ENCODE results near the gene LCMT1.
"Not testable (repeated sequence)": the region's sequence is repeated elsewhere in the genome, so short reads cannot be mapped to it uniquely, and the experiment has no call there.

The LCMT1 gene

GRCh38 chr16:25141648-25142047 lies 30.1 kb downstream of the LCMT1 start:
- DNase-seq (ENCODE audit: low read depth in 3 of 3): no peak

DNA sequence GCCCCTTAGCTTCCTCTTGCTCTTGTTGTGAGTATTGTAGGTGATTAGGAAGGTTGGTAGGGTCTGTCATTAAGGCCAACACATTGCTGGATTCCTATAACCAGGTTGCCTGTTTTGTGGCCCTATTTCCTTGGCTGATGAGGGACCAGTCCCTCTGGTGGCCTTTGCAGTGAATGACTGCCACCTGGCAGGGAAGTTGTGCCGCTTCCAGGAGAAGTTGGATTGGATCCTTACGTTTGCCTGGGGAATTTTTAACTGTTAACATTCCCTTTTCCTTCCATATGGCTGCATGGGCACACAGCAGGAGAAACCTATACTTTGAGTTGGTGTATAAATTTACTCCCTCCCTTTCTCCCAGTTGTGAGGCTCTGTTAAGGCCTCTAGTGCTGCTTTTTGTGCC lies 32.4 kb downstream of the LCMT1 start:
- DNase-seq (ENCODE audit: low read depth in 3 of 3): no peak

- DNase-seq (ENCODE audit: low read depth in 3 of 3): no peak
Measured at GRCh38 chr16:25148568-25149215, 37.1 kb downstream of the LCMT1 start.

GRCh38 chr16:25151996-25152395 lies 40.5 kb downstream of the LCMT1 start:
- no peak for DNase-seq (ENCODE audit: low read depth in 3 of 3)

GRCh38 chr16:25155553-25156460 lies 44.3 kb downstream of the LCMT1 start:
- peak in 2 of 3 experiments; percentile 18 to 47 for DNase-seq (ENCODE audit: low read depth in 3 of 3)

DNA sequence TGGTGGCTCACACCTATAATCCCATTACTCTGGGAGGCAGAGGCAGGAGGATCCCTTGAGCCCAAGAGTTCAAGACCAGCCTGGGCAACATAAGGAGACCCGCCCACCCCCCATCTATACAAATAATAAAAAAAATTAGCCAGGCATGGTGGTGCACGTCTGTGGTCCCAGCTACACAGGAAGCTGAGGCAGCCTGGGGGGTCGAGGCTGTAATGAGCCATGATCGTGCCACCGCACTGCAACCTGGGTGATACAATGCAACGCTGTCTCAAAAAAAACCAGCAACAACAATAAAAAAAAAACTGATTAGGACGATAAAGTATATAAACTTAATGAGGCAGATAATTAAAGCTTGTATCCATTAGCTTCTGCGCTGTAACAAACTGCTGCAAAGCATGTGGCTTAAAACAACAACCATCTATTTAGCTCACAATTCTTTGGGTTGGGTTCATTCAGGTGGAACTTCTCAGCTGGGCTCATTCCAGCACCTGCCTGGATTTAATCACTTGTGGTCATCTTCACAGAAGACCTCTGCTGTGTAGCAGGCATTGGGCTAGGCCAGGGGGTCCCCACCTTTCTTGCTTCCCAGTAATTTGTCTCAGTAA lies 45.8 kb downstream of the LCMT1 start:
- no peak for DNase-seq (ENCODE audit: low read depth in 3 of 3)

GRCh38 chr16:25158401-25158800 lies 46.9 kb downstream of the LCMT1 start:
- no peak for DNase-seq (ENCODE audit: low read depth in 3 of 3)

GRCh38 chr16:25161753-25162367 lies 50.3 kb downstream of the LCMT1 start:
- no peak for DNase-seq (ENCODE audit: low read depth in 3 of 3)

GRCh38 chr16:25163683-25164082 lies 52.1 kb downstream of the LCMT1 start:
- DNase-seq (ENCODE audit: low read depth in 3 of 3): no peak

- DNase-seq (ENCODE audit: low read depth in 3 of 3): no peak
Measured at GRCh38 chr16:25165284-25165683, 53.7 kb downstream of the LCMT1 start.

DNA sequence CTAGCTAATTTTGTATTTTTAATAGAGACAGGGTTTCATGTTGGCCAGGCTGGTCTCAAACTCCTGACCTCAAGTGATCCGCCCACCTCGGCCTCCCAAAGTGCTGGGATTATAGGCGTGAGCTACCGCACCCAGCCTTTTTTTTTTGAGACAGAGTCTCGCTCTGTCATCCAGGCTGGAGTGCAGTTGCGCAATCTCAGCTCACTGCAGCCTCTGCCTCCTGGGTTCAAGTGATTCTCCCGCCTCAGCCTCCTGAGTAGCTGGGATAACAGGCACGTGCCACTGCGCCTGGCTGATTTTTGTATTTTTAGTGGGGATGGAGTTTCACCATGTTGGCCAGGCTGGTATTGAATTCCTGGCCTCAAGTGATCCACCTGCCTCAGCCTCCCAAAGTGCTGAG lies 56.4 kb downstream of the LCMT1 start:
- not testable (repeated sequence) for DNase-seq (ENCODE audit: low read depth in 3 of 3)

GRCh38 chr16:25171390-25171789 lies 59.8 kb downstream of the LCMT1 start:
- DNase-seq (ENCODE audit: low read depth in 3 of 3): no peak

GRCh38 chr16:25172831-25173230 lies 61.3 kb downstream of the LCMT1 start:
- DNase-seq (ENCODE audit: low read depth in 3 of 3): no peak

DNA sequence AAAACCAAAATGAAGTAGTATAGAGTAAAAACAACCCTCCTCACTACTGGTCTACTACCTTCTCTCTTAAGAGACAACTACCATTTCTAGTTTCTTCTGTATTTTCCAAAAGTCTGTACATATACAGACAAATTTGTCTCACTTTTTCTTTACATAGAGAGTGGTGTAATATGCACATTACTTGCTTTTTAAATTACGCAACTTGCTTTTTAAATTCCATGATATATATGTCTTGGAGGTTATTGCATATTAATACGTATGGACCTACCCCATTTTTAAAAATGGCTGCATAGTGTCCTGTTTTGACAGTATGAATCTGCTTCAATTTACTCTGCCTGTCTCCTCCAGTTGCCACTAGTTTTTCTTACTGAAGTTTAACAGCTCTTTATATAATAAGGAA lies 62.7 kb downstream of the LCMT1 start:
- DNase-seq (ENCODE audit: low read depth in 3 of 3): no peak

DNA sequence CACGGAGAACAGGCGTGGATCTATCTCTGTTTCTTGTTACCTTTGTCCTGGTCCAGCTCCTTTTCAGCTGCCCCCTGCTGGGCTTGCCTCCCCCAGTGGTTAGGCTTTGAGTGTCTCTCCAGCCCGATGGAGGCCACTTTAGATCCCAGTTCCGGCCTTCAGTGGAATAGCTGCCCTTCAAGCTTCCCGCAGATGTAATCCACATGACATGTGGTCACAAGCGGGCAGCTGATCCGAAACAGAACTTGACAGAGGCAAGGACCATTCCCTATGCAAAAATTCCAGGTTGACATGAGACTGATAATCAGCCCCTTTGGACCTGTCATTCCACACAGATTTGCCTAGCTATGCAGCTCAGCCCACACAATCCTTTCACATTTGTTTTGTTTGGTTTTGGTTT lies 64.6 kb downstream of the LCMT1 start:
- DNase-seq (ENCODE audit: low read depth in 3 of 3): no peak

DNA sequence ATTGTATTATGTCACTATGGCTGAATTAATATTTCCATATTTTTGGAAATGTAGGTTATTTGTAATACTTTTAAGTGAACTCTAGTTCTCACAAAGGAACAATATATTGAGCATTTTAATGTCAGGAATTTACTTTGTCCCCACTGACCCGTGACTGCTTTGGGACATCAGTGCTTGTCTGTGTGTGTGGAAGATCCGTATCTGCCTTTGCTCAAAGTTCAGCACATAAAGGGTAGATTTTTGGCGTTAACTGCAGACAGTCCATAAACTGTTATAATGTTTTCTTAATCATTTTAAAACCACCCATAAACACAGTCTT lies 65.9 kb downstream of the LCMT1 start:
- no peak for DNase-seq (ENCODE audit: low read depth in 3 of 3)

DNA sequence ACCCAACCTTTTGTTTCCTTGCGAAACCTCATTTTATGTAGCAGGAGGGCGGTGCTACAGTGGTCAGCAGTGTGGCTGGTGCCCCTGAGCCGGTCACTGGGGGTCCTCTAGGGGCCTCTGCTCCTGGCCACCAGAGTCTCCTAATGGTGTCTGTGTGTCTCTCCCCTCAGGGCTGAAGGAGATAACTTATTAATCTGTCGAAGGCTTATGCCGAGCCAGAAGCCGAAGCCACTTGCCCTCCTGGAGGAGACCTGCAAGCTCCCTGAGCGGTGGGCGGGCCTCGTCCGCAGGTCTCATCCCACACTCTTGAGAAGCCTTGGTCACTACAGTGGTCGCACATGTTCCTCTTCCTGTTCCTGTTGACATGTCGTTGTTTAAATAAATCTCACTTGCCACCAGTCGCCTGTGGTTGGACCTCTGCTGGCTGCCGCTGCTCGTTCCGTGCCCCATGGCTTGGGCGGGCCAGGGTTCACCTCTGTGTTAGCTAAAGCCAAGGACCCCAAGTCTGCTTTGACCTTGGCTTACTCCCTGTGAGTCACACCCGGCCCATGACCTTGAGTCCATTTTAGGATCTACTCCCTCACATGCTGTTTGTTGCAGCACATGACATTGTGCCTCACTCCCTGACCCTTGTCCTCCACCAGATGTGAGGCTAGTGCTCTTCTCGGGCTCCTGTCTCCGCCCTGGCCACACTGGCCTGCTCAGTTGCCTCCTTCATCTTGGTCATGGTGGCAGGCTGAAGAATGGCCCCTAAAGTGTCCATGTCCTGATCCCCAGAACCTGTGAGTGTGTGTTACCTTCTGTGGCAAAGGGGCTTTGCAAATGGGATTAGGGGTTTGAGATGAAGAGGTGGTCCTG lies 66.5 kb downstream of the LCMT1 start:
- no peak for DNase-seq (ENCODE audit: low read depth in 3 of 3)

DNA sequence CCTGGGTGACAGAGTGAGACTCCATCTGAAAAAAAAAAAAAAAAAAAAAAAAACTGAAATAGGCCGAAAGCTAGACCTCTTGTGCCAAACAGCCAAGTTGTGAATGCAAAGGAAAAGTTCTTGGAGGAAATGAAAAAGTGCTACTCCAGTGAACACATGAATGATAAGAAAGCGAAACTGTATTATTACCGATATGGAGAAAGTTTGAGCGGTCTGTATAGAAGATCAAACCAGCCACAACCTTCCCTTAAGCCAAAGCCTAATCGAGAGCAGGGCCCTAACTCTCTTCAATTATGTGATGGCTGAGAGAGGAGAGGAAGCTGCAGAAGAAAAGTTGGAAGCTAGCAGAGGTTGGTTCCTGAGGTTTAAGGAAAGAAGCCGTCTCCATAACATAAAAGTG lies 69.7 kb downstream of the LCMT1 start:
- DNase-seq (ENCODE audit: low read depth in 3 of 3): not testable (repeated sequence)

DNA sequence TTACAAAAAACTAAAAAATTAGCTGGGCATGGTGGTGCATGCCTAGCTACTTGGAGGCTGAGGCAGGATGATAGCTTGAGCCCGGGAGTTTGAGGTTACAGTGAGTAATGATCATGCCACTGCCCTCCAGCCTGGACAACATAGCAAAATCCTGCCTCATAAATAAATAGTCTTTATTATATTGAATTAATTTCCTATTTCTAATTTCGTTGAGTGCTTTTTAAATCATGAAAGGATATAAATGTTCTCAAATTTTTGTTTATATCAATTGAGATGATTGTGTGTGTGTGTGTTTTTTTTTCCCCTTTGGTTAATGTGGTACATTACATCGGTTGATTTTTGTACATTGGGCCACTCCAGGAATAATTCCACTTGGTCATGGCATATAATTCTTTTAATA lies 73.2 kb downstream of the LCMT1 start:
- DNase-seq (ENCODE audit: low read depth in 3 of 3): no peak

DNA sequence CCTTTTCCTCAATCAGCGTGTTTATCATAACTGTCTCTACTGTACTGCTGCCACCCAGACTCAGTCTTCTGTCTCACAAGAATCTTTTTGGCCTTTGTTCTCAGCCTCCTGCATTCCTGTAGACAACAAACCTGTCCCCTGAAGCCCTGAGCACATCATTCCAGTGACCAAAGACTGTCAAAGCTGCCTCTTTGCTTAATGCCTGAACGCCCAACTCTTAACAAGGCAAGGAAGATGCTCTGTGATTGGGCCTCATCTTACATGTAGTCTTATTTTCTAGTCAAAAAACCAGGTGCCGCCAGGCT lies 75.9 kb downstream of the LCMT1 start:
- DNase-seq (ENCODE audit: low read depth in 3 of 3): no peak

DNA sequence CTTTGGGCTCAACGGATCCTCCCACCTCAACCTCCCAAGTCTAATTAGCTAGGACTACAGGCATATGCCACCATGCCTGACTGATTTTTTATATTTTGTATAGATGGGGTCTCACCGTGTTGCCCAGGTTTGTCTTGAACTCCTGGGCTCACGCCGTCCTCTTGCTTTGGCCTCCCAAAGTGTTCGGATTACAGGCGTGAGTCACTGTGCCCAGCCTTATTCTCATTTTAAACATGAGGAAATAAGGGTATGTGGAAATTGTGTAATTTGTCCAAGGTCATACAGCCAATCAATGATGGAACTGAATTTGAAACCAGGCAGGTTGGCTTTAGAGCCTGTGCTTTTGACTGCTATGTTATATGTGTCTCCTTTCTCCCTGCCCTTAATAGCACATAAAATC lies 77.8 kb downstream of the LCMT1 start:
- DNase-seq (ENCODE audit: low read depth in 3 of 3): no peak

DNA sequence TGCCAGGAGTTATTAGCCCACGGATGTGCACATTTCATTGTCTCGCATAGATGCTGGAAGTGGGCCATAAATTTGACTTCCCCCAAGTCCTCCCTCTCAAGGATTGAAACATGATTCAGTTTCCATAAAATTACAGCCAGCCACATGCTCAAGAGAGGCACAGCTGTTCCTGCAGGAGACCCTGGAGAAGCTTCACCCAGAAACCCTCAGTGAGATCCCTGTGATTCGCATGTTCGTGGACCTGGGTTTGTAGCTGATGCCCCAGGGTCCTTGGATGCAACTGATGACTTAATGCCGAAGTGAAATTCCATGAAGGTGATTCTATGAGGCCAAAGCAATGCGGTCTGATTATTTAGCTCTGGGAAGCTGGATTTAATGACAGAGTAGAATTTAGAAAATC lies 80.6 kb downstream of the LCMT1 start:
- no peak for DNase-seq (ENCODE audit: low read depth in 3 of 3)
